MM.1S (cell line): ENCODE measurements around the gene SPTSSB.

Experiments
- CTCF ChIP-seq: fragments of 300-600 bp; sonication (generic); IDR thresholded peaks from 2 replicates; pipeline ENCODE4 v1.5.1; 2016; ENCODE audit warnings: antibody characterized with exemption, low read length, mixed read lengths
- EZH2 ChIP-seq: fragments of 300-600 bp; sonication (generic); optimal IDR thresholded peaks from 2 replicates; pipeline ENCODE3; 2017; ENCODE audit warnings: low read depth, mild to moderate bottlenecking, antibody characterized with exemption, low read length, mixed read lengths
- EZH2phosphoT487 ChIP-seq: fragments of 300-600 bp; sonication (generic); IDR thresholded peaks from 2 replicates; pipeline ENCODE4 v1.6.1; 2018; ENCODE audit warnings: antibody characterized with exemption, low read length

GRCh38 chr3:161415506-161416231, 44.4 kb upstream of the SPTSSB start:
- TF ChIP-seq EZH2 = no peak
- no peak for TF ChIP-seq CTCF
- TF ChIP-seq EZH2phosphoT487 = no peak
